Heart right ventricle (tissue), 16 donors: ENCODE data around the gene KCNH8. TPM values are rescaled to one million over a fixed set of nuclear protein-coding genes. Genes with fewer than 3 reads are reported as not detected.

Source experiments
- ATAC-seq, 8 donors: fragments of 200-7000 bp; cut with Tn5 transposase; one replicate each; pipeline ENCODE4 v1.9.1; 2020; ENCODE audit warnings: mild to moderate bottlenecking in 8 of 8, moderate library complexity in 8 of 8, moderate number of reproducible peaks in 1 of 8
- DNase-seq, 2 donors: peaks; one replicate each; pipeline ENCODE4 v3.0.0-alpha.2; 2020
- H3K27ac ChIP-seq, 10 donors: fragments of 200-600 bp; sonication (generic) in 2 of 10; one replicate each; pipeline versions ENCODE4 v1.5.0 to v1.8.0; 2020 to 2022; ENCODE audit warnings: mild to moderate bottlenecking in 3 of 10
- H3K27me3 ChIP-seq, 7 donors: fragments of 200-600 bp; one replicate each; pipeline ENCODE4 v1.8.0; 2021 to 2022; ENCODE audit warnings: mild to moderate bottlenecking in 2 of 7
- H3K36me3 ChIP-seq, 9 donors: fragments of 200-600 bp; sonication (generic) in 1 of 9; one replicate each; pipeline versions ENCODE4 v1.5.0 to v1.8.0; 2020 to 2022; ENCODE audit warnings: mild to moderate bottlenecking in 2 of 9
- H3K4me1 ChIP-seq, 9 donors: fragments of 200-600 bp; sonication (generic) in 1 of 9; one replicate each; pipeline versions ENCODE4 v1.5.0 to v1.8.0; 2020 to 2022; ENCODE audit warnings: mild to moderate bottlenecking in 4 of 9
- H3K4me3 ChIP-seq, 10 donors: fragments of 200-600 bp; sonication (generic) in 2 of 10; one replicate each; pipeline versions ENCODE4 v1.5.0 to v1.8.0; 2020 to 2022; ENCODE audit warnings: mild to moderate bottlenecking in 7 of 10, moderate library complexity in 2 of 10
- H3K9me3 ChIP-seq, 11 donors: fragments of 200-600 bp in 10 of 11; sonication (generic) in 2 of 11; one replicate each; pipeline versions ENCODE4 v1.5.0 to v1.8.0; 2013 to 2022; ENCODE audit warnings: mild to moderate bottlenecking in 2 of 11, control low read depth in 1 of 11, moderate library complexity in 1 of 11
- WGBS, 2 donors: extraction: QIAGEN DNeasy Blood & Tissue Kit; methylation state at CpG; one replicate each; pipeline ENCODE4 v1.1.7; 2013; ENCODE audit warnings: inconsistent platforms in 1 of 2; 5-methylcytosine and 5-hydroxymethylcytosine counted together
- intact Hi-C, 10 donors: fragments of 100-400 bp; cut with DNase I; formaldehyde crosslinking; loops; one replicate each; pipeline versions ENCODE4 v1.11.1 to v1.14.2; 2022
- polyA plus RNA-seq, 2 donors: library from polyadenylated mRNA; stranded (reverse); fragments of 200-250 nt; gene quantifications; one replicate each; pipeline ENCODE4 v1.2.3, GENCODE V29; 2013
- total RNA-seq, 10 donors: library from RNA; stranded (reverse); fragmentation: NEBNext Ultra II Directional in 3 of 10; extraction: Animal tissue kit (Norgen Biotek cat#: 25700) in 3 of 10; gene quantifications; one replicate each; pipeline versions ENCODE4 v1.2.1 to v1.2.4, GENCODE V29; 2021 to 2023
- TF ChIP-seq, protein P1 (sequence below), 9 donors: fragments of 200-600 bp; sonication (generic) in 2 of 9; IDR thresholded peaks; one replicate each; pipeline versions ENCODE4 v1.5.0 to v1.8.0; 2021 to 2022; ENCODE audit warnings: antibody characterized with exemption in 9 of 9, mild to moderate bottlenecking in 5 of 9, moderate library complexity in 1 of 9
- donor health status: Arrhythmogenic right ventricular cardiomyopathy.
- donor health status: ischemic (EF 13 %, LVEDD 7.1; RV severe dilation, severe dysfunction).
- donor health status: healthy with polysubstance abuse.
- donor health status: DM: no; HTN: yes; CAD: no.
- donor health status: DM: no; HTN: no; CAD: no.
- donor health status: ischemic (EF 25% LVEDD 6.9; RV normal size, moderate dysfunction).
- donor health status: ischemic (EF 25% LVEDD 5.7; RV mildly dilated, moderate dysfunction).
- donor health status: healthy.
- donor health status: DM: yes; HTN: yes; CAD: no.
- donor health status: Ischemic cardiomyopathy.
- donor health status: ischemic (EF 35%, LVEDD 5.7; RV mildly dilated, moderate dysfunction).
- donor health status: nonischemic (EF 11% LVEDD 7.7; RV severe dilation, severe dysfunction).
- donor health status: DM: yes; HTN: yes; CAD: no.
- donor health status: PGD.
- donor health status: ischemic (EF 29% LVEDD 5.4; RV normal size, mild dysfunction).
- donor health status: nonischemic (EF 23%, LVEDD 6.1; RV moderate dilation, normal function).

KCNH8 gene
- total and polyA plus RNA-seq, 12 donors, result 0.03 to 0.50 (median 0.10) TPM; not detected in 3

DNA sequence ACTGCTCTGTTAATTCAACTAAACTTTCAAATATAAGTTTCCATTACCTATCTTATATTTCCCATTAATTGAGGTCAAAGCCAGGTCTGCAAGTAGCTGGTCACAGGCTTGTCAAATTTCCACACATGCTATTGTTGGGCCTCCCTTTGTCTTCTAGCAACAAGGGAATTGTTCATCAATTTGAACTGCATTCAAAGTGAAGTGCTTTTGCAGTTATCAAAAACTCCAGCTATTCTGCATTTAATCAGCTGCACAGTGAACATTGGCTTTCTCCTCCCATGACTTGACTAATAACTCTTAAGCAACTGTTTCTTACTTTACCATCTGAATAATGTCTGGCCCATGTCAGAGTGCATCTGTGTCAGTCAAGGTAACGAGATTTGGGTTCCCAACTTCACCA lies 198.4 kb downstream of the KCNH8 start:
- ATAC-seq (no peak), DNase-seq (no peak)
- TF ChIP-seq, protein P1, sequence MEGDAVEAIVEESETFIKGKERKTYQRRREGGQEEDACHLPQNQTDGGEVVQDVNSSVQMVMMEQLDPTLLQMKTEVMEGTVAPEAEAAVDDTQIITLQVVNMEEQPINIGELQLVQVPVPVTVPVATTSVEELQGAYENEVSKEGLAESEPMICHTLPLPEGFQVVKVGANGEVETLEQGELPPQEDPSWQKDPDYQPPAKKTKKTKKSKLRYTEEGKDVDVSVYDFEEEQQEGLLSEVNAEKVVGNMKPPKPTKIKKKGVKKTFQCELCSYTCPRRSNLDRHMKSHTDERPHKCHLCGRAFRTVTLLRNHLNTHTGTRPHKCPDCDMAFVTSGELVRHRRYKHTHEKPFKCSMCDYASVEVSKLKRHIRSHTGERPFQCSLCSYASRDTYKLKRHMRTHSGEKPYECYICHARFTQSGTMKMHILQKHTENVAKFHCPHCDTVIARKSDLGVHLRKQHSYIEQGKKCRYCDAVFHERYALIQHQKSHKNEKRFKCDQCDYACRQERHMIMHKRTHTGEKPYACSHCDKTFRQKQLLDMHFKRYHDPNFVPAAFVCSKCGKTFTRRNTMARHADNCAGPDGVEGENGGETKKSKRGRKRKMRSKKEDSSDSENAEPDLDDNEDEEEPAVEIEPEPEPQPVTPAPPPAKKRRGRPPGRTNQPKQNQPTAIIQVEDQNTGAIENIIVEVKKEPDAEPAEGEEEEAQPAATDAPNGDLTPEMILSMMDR (IDR thresholded peaks at IDR 0.05), result no peak
- Histone ChIP-seq H3K27ac (no peak overlapping the region), H3K4me3 (no peak overlapping the region), H3K27me3 (no peaks in the 10 kb centered on the region), H3K4me1 (peaks cover 0 to 10% (median 0%) of the 10 kb centered on the region in 9 donors), H3K9me3 (no peaks in the 10 kb centered on the region), H3K36me3 (no peaks in the 10 kb centered on the region)
- intact Hi-C loops, result loop anchor here in 8 of 10 donors (5.0 to 10.0 kb wide), 3 partner anchors 196 to 521 kb away; no protein-coding TSS in a partner anchor
- 38 to 41% methylated on average over 1 of the region's 1 CpG for WGBS, 2 donors

DNA sequence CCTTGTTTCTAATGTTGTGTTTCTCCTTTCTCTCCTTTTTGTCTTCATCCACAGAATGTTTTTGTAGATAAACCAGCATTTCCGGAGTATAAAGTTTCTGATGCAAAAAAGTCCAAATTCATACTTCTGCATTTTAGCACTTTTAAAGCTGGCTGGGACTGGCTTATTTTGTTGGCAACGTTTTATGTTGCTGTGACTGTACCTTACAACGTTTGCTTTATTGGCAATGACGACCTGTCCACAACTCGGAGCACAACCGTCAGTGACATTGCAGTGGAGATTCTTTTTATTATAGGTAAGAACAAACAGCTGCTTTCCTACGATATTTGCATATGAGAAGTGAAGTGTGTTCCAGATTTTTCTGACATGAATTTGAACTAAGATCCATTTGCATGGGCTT lies 199.4 kb downstream of the KCNH8 start:
- no peak for DNase-seq
- H3K27me3 ChIP-seq, result no peaks in the 10 kb centered on the region
- H3K4me3 ChIP-seq, result no peak overlapping the region
- H3K9me3 ChIP-seq, result peaks cover 0 to 5% (median 0%) of the 10 kb centered on the region in 11 donors
- H3K27ac ChIP-seq, result no peak overlapping the region
- WGBS, 2 donors, result 41% methylated on average over 7 of the region's 7 CpGs
- intact Hi-C loops, result loop anchor here (2.0 to 10.0 kb wide), 6 partner anchors 195 to 520 kb away; no protein-coding TSS in a partner anchor
- no peak for ATAC-seq
- no peaks in the 10 kb centered on the region for H3K36me3 ChIP-seq
- TF ChIP-seq, protein P1 (IDR thresholded peaks at IDR 0.05), result no peak
- H3K4me1 ChIP-seq, result peaks cover 0 to 10% (median 0%) of the 10 kb centered on the region in 9 donors

DNA sequence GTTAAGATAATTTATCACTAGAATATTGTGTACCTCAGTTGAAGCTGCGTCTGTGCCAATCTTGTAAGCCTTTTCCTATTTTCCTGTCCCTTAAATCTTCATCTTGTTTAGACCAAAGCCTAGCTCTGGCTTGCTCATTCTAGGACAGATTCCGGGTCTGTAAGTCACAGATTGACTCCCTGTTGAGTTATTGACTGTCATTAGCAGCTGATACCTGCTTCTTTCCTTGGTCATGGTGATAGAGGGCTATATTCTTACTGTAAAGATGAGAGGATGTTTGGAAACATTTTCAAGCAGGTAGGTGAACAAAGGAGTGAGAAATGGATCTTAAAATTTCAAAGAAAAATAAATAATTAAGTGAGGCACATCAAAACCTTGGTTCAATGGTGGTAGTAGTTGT lies 200.2 kb downstream of the KCNH8 start:
- H3K27ac ChIP-seq, result no peak overlapping the region
- WGBS, 2 donors, result 55 to 60% methylated on average over 2 of the region's 2 CpGs

DNA sequence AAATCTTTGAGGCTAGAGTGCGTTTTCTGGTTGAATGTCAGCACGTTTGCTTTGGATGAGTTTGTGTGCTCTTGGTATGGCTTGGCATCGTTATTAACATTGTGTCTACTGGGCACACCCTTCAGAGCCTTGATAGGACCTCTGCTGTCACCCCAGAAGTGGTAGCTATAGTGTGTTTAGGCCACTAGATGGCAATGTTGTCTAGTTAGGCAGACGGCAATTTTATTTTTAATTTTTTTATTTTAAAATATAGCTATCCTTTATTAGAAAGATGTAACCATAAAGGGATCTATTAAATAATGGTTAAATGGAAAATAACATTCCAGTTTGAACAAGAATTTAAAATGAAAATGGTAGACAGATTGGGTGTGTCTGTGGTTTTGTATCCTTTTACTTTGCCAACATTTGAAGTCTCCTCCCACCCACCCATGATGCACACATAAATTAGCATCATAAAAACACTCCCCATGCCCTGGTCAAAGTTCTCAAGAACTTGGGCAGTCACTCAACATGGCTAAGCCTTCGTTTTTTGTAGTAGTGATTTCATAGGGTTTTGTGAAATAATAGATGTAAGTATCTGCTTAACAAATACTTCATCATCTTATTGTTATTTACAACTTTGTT lies 200.7 kb downstream of the KCNH8 start:
- ATAC-seq (peak in 1 of 8 donors; percentile 51), DNase-seq (no peak)
- Histone ChIP-seq H3K27ac (no peak overlapping the region), H3K36me3 (no peaks in the 10 kb centered on the region), H3K9me3 (peaks cover 0 to 14% (median 0%) of the 10 kb centered on the region in 11 donors), H3K4me3 (no peak overlapping the region), H3K27me3 (no peaks in the 10 kb centered on the region), H3K4me1 (peaks cover 0 to 10% (median 0%) of the 10 kb centered on the region in 9 donors)
- TF ChIP-seq, protein P1 (IDR thresholded peaks at IDR 0.05), result peak; percentile 54 to 84 (median 78)
- intact Hi-C loops, result loop anchor here (2.0 to 10.0 kb wide), 6 partner anchors 193 to 518 kb away; no protein-coding TSS in a partner anchor
- WGBS, 2 donors, result 14 to 21% methylated on average over 5 of the region's 5 CpGs

More for the DNA sequence above, 200.2 kb downstream of the KCNH8 start:
- peaks cover 0 to 10% (median 0%) of the 10 kb centered on the region in 9 donors for H3K4me1 ChIP-seq
- H3K9me3 ChIP-seq, result peaks cover 0 to 9% (median 0%) of the 10 kb centered on the region in 11 donors
- H3K4me3 ChIP-seq, result no peak overlapping the region
- TF ChIP-seq, protein P1 (IDR thresholded peaks at IDR 0.05), result no peak
- no peak for ATAC-seq
- H3K27me3 ChIP-seq, result no peaks in the 10 kb centered on the region
- intact Hi-C loops, result loop anchor here (2.0 to 10.0 kb wide), 6 partner anchors 194 to 519 kb away; no protein-coding TSS in a partner anchor
- no peak for DNase-seq
- no peaks in the 10 kb centered on the region for H3K36me3 ChIP-seq
